Stimulated activated CD8-positive, alpha-beta memory T cell treated with anti-CD3 and anti-CD28 coated beads, Interleukin-7, amount 100 ng/mL, for 48 hours (primary cell): ENCODE results near the gene CELSR2.
"Not testable (repeated sequence)": the region's sequence is repeated elsewhere in the genome, so short reads cannot be mapped to it uniquely, and the experiment has no call there.

Experiments
- DNase-seq, 2 donors: peaks; one replicate each; pipeline ENCODE4 v3.0.0-alpha.2; 2020; ENCODE audit warnings: low read depth in 1 of 2; ENCODE audit errors: extremely low read depth in 1 of 2

The CELSR2 gene

DNA sequence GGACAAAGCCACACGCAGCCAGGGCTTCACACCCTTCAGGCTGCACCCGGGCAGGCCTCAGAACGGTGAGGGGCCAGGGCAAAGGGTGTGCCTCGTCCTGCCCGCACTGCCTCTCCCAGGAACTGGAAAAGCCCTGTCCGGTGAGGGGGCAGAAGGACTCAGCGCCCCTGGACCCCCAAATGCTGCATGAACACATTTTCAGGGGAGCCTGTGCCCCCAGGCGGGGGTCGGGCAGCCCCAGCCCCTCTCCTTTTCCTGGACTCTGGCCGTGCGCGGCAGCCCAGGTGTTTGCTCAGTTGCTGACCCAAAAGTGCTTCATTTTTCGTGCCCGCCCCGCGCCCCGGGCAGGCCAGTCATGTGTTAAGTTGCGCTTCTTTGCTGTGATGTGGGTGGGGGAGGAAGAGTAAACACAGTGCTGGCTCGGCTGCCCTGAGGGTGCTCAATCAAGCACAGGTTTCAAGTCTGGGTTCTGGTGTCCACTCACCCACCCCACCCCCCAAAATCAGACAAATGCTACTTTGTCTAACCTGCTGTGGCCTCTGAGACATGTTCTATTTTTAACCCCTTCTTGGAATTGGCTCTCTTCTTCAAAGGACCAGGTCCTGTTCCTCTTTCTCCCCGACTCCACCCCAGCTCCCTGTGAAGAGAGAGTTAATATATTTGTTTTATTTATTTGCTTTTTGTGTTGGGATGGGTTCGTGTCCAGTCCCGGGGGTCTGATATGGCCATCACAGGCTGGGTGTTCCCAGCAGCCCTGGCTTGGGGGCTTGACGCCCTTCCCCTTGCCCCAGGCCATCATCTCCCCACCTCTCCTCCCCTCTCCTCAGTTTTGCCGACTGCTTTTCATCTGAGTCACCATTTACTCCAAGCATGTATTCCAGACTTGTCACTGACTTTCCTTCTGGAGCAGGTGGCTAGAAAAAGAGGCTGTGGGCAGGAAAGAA is 25.5 kb downstream of the CELSR2 start:
- no peak for DNase-seq

DNA sequence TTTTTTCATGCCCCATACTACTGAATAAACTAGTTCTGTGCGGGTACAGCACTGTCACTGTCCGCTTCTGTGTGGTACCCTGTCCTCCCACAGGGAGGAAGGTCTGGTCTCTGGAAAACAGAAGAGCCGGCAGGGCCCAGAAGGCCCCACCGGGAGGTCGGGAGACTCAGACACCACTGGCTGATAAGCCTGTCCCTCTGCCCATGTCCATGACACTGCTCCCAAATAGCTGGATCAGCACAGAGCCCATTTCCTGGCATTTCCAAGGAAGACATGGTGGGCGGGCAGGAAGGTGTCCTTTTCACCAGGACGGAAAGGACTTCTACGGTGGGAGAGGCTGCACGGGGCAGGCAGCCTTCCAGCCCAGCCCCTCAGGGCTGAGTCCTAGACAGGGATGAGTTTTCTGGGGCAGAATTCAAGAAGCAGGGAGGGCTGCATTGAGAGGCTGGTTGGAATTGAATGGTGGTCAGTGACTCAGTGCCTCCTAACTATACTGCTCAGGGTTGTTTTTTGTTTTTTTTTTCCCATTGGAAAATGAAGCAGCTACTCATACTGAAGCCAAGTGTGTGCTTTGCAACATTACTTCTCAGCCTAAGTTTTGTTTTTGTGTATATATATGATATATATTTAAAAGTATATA is 26.5 kb downstream of the CELSR2 start:
- no peak for DNase-seq

DNA sequence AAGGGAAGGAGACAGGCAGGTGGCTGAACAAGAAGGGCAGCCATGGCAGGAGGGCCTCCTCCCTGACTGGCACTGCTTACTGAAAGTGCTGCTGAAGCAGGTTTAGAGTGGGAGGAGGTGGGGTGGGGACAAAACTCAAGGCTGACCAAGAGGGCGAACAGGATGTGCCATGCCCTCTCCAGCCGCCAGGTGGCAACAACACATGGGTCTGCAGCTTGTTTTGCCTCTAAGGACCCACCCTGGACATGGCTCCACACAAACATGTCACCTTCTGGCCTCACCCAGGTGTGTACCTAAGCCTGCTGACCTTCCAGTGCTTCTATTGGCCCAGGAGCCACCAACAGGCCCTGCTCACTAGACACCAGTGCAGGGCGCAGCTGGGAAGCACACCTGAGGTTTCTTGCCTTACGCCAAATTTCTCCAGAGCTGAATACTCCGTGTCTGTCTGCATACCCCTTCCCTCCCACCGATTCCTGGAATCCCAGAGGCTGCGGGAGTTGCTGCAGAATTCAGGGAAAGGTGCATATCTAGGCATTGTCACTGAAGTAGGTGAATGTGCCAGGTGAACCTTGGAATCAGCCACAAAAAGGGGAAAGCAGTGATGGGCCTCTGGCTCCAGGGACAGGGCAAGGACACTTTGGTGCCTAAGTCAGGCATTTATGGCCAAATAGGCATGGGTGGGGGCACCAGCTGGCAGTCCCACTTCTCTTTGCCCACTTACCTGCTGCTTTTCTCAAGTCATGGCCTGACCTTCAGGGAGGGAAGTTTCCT is 28.3 kb downstream of the CELSR2 start:
- peak; percentile 30 to 61 for DNase-seq

DNA sequence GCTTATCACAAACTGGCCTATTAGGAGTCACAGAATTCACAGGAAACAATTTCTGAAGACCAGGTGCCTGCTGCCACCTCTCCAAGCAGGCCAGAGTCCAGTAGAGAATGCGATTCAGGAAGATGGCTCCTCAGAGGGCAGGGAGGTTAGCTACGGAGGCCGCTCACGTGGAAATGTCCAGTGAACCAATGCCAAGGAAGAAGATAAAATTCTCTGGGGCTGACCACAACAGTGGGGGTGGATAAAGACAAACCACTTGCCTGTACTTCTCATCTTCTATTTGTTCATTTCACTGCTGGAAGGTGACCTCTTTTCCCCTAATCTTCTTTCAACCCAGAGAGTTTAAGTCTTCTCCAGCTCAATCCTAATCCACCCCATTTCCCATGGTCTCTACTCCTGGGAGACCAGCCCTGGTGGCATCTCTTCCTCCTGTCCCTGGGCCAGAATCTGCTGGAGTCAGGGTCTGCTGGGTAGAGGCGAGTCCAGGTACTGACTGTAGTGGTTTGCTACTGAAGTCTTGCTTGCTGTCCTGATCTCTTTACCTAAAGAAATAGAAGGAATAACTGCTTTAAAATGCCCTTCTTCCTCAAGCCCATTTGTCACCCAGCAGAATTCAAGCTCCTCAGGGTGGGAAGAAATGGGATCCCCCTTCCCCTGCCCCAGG is 30.4 kb downstream of the CELSR2 start:
- DNase-seq = no peak

DNA sequence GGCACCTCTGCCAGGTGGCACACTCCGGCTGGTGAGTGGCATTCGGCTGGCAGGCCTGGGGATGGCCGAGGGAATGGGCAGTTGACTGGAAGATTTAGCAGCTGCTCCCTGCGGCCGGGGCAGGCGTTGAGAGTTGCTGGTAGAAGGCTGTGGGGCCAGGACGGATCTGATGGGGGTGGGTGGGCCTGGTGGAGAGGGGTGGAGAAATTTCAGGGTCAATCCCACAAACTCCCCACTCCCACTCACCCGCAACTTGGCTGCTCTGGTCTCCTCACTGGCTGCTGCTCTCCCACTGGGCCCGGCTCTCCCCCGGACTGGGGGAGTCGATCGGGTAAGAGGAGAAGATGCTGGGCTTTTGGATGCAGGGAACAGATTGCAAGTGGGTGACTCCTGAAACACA is 31.5 kb downstream of the CELSR2 start:
- no peak for DNase-seq

DNA sequence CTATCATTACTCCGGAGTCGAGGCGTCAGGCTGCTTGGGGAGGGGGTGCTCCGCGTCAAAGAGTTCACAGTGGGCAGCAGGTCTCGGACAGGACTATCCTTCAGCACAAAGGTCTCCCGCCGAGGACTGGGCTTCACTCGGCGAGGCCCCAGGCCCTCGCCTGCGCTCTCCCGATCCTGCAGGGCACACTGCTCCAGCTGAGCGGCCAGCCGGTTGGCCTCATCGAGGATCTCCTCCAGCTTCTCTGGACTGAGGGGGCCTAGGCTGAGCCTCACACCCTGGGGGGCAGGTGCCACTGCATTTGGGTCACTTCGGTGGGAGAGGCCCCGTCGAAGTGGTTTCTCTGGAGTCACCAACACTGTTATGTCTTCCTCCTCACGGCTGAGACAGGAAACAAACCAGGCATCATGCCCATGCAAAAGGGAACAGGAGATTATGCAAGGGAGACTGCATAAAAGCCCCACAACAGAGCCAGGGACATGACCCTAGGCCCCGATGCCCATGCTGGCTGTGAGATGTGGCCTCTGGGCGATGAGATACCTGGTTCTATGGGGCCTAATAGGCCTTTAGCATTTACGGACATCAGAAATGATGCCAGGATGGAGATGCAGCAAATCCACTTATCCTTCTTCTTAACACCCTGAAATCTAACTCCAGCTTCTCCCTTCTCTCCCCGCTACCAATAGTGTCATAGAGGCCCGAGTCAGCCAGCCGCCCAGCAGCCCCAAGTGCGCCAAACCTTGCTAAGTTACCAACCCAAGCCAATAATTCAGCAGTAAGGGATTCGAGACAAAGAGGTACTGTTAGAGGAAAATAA is 32.5 kb downstream of the CELSR2 start:
- DNase-seq = no peak

DNA sequence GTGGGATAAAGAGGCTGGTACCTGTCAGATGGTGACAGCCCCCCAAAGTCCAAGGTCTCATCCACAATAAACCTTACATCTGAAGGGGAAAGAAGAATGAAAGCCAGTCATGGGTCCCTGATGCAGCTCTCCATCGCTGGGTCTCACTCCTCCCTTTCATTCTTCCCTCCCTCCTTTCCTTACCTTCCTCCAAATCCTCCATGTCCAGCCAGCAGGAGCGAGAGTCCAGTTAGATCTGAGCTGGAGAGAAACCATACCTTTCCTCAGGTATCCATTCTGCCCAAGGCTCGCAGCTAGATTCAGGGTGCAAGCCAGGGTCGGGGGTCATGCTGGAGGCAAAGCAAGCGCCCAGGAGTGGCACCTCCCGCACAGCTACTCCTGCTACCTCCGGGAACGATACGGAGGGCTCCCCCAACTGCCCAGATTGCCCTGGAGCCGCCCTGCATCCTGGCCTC is 33.2 kb downstream of the CELSR2 start:
- DNase-seq = no peak

DNA sequence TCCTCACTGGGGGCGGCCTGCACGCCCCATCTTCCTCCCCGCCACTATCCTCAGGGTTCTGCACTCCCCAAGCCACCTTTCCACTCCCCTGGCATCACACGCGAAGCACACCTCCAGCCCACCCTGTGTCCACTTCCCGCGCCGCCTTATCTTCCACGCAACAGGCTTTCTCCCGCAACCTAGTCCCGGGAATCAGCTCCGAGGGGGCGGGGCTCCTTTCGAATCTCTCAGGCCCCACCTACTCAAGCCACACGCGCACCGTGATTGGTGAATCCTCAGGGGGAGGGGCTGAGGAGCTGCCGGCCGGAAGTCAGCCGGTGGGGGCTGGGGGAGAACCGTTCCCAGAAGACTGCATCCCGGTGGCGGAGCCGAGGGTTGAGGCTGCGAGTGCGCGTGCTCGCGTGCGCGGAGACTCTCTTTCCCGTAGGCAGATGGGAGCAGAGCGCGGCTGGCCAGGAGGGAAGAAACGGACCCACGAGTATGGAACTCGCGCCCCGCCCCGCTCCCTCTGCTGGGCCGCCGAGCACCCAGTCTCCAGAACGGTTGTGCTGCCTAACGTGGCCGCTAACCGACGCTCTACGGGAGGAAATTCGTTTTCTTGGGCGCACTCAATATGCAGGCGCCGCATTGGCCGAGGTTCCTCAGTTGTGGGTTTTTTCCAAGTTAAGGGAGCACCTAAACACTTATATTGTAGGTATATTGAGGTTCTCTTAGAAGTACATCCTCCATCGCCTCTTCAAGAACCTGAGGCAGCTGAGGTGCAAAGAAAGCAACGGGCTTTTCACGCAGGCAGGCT is 33.8 kb downstream of the CELSR2 start, which contains the start of gene PSRC1:
PSRC1 (minus strand) TSS at position 194 of the 796 bp plus-strand sequence.
- DNase-seq = peak; percentile 73 to 83

DNA sequence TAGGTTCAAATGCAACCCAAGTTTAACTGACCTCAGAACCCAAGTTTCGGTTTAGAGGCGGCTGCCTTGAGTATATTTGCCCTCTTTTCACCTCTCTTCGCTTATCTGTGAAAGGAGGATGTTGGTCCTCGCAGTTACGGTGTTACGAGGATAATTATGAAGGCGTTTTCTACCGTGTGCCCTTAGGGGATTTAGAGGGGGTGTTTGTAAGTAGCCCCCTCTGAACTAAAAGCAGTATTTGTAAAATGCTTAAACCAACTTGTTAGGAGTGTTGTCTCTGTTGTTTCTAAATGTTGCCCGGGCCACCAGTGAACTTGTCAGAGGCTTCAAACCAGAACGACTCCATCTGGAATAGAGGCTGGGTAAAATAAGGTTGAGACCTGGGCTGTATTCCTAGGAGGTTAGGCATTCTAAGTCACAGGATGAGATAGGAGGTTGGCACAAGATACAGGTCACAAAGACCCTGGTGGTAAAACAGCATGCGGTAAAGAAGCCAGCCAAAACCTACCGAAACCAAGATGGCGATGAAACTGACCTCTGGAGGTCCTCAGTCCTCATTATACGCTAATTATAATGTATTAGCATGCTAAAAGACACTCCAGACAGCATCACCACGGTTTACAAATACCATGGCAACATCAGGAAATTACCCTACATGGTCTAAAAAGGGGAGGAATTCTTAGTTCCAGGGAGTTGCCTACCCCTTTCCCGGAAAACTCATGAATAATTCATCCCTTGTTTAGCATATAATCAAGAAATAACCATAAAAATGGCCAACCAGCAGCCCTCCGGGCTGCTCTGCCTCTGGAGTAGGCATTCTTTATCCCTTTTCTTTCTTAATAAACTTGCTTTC is 34.6 kb downstream of the CELSR2 start:
- no peak for DNase-seq

DNA sequence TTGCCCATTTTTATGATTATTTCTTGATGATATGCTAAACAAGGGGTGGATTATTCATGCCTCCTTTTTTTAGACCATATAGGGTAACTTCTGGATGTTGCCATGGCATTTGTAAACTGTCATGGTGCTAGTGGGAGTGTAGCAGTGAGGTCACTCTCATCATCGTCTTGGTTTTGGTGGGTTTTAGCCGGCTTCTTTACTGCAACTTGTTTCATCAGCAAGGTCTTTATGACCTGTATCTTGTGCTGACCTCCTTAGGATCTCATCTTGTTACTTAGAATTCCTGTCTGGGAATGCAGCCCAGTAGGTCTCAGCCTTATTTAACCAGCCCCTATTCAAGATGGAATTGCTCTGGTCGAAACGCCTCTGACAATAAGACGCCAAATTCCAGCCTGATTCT is 37.4 kb downstream of the CELSR2 start:
- DNase-seq = not testable (repeated sequence)

DNA sequence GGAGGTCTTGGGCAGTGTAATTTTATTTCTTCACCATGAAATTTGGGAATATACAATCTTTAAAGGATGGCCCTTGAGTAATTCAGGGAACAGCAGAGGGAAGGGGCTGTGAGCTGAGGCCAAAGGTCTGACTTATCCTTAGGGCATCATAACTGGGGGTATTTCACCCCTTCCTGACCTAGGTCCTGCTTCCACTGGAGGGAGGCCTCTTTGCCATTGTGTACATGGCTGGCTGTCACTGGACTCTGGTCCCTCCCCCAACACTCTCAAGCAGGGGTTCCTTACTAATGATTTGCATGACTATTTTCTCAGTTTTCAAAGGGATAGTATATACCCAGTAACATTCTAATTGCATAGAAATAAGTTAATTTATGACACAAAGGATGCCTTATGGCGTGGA is 40.8 kb downstream of the CELSR2 start:
- no peak for DNase-seq

DNA sequence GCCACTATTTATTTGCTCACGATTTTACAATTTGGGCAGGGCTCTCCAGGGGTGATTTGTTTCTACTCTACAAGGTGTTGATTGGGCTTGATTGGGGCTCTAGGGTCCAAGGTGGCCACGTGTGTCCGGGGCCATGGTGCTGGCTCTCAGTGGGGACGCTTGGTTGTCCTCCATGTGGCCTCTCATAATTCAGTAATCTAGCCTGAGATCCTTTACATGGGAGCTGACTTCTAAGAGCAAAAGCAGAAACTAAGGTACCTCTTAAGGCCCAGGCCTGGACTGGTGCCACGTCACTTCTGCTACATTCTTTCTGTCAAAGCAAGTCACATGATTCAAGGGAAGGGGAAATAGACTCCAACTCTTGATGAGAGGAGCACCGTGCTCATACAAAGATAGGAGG is 41.7 kb downstream of the CELSR2 start:
- no peak for DNase-seq

DNA sequence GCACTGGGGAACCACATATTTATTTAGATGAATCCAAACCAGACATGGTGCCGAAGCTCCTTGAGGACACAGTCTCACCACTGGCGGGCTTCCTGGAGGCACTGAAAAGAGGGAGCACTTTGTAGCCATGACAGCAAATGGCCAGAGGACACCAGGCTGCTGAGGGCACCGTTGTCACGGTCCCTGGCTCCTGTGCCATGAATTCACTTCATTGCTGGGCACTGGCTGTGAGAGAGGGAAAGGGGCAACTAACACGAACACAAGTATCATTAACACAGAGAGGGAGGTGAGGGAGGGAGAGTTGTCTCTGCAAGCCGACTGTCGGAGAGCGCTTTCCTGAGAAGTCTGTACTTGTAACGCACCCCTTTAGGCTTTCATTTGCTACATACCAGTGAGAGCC is 43.0 kb downstream of the CELSR2 start:
- DNase-seq = no peak

DNA sequence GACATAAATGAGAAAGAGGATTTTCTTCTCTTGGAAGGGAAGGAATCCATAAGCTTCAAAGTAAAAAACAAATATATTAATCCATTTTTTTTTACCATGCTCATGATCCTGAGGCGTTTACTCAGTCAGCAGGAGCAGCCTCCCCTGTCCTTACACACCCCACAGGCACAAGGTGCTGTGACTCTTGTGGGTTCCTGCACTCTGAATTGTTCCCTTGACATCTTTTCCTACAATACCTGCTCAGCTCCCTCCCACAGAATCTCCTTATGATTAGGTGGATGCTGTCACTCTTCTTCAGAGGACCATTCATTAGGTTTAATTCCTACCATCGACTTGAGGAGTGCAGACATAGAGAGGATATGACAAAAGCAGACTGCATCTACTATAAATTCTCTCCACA is 43.7 kb downstream of the CELSR2 start:
- DNase-seq = no peak

DNA sequence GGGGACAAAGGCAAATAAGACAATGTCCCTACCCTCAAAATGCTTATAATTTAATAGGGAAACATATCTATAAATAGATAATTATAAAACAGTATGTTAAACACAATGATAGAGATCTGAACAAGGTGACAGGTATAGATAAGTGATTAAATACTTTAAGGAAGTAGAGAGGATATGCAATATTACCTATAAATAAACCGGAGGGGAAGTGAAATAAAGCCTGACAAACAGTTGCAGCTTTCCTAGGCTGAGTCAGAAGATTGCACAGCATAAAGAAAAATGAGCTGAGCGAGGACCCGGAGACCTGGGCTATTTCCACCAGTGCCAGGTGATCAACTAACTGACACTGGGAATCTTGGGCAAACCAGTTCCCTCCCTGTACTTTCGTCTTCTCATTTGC is 45.1 kb downstream of the CELSR2 start:
- no peak for DNase-seq

DNA sequence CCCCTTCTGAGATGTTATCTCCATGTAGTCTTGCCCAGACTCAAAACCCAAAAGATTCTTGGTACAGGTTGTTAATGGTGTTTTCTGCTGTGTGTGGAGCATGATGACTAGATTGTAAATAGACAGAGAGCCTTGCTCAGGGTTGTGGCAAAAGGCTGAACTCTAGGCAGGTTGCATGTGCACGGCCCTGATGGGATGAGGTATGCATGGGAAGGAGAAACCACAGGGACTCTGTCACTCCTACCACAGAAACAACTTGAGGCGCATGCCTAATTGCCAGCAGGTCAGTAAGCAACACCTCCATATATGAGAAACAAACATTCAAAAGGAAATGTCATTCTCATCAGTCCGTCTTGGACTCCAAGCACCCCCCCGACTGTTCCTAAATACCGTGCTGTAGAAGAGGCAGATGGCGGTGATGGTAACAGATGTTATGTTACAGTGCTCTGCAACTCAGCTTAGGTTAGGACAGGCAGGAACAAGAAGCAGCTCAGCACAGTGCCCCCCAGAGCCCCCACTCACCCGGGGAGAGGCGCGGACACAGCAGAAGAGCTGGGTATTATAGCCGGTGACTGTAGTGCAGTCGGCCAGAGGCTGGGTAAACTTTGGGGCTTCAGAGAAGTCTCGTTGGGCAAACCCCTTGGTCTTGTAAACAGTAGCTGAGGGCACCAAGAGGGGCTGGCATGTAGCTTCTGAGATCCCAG is 46.5 kb downstream of the CELSR2 start:
- no peak for DNase-seq

DNA sequence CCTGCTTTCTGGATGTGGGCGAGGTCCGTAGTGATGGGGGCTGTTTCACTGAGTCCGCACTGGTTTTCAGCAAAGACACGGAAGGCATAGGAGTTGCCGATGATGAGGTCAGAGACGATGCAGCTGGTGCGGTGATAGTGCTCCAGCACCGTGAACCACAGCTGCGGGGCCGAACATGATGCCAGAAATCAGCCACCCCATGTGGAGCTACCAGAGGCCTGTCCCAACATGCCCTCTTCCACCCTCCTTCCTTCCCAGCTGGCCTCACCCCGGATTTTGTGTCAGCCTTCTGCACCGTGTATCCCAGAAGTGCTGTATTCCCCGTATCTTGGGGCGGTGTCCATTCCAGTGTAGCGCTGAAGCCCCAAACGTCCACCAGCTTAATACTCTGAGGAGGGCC is 47.4 kb downstream of the CELSR2 start:
- DNase-seq = no peak
